ENCODE measurements around the gene C3orf18. TPM values are rescaled to one million over a fixed set of nuclear protein-coding genes. Genes with fewer than 3 reads are reported as not detected.

The C3orf18 gene
- total RNA-seq, 1 donor from 2014 or later: 10.8 TPM

DNA sequence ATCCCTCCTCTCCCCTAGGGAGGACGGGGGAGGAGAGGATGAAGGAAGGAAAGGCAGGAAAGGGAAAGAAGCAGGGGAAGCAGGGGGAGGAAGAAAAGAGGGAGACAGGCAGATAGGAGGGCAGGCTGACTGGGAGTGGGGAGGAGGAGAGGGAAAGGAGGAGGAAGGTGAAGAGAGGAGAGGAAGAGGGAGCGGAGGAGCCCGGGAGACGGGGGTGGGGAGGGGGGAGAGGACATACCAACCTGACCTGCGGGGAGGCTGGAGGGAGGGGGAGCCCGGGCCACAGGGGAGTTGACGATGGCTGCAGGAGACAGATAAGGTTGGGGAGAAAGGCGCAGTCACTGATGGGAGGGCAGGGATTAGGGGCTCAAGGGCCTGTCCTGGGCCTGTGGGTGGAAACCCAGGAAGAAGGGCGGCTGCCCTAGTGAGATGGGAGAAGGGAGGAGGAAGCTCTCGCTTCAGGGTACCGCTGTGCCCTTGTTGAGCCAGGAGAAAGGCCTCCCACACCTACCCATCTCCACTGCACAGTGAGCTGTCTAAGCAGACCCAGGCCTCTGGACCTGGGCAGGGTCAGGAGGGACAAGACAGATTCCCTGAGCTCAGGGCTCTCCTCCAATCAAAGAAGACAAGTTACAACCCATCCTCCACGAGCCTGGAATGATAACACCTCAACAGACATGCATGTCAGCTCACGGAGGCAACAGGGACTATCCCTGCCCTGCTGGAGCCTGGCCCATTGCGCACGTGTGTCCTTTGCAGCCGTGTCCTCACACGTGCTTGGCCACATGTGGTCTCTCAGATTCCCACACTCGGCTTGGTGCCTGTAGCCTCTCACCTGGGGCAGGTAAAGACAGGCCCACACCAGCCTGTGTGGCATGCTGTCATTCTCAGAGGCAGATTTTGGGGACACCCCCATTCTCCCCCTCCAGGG is 27.9 kb downstream of the C3orf18 start:
- Histone ChIP-seq H3K27ac (no peak overlapping the region), H3K36me3 (no peaks in the 10 kb centered on the region), H3K4me1 (no peaks in the 10 kb centered on the region), H3K27me3 (no peaks in the 10 kb centered on the region), H3K9me3 (no peaks in the 10 kb centered on the region), H3K4me3 (no peak overlapping the region)
- DNase-seq (ENCODE audit: extremely low spot score in 2 of 2): no peak
- no peak for TF ChIP-seq POLR2A (IDR thresholded peaks at IDR 0.05)
- TF ChIP-seq, protein P1, sequence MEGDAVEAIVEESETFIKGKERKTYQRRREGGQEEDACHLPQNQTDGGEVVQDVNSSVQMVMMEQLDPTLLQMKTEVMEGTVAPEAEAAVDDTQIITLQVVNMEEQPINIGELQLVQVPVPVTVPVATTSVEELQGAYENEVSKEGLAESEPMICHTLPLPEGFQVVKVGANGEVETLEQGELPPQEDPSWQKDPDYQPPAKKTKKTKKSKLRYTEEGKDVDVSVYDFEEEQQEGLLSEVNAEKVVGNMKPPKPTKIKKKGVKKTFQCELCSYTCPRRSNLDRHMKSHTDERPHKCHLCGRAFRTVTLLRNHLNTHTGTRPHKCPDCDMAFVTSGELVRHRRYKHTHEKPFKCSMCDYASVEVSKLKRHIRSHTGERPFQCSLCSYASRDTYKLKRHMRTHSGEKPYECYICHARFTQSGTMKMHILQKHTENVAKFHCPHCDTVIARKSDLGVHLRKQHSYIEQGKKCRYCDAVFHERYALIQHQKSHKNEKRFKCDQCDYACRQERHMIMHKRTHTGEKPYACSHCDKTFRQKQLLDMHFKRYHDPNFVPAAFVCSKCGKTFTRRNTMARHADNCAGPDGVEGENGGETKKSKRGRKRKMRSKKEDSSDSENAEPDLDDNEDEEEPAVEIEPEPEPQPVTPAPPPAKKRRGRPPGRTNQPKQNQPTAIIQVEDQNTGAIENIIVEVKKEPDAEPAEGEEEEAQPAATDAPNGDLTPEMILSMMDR (IDR thresholded peaks at IDR 0.05): no peak
- TF ChIP-seq POLR2AphosphoS5 (IDR thresholded peaks at IDR 0.05; ENCODE audit: insufficient read depth in 1 of 2, low read depth in 1 of 2): no peak
- intact Hi-C loops (cut with DNase I): no loop called here

DNA sequence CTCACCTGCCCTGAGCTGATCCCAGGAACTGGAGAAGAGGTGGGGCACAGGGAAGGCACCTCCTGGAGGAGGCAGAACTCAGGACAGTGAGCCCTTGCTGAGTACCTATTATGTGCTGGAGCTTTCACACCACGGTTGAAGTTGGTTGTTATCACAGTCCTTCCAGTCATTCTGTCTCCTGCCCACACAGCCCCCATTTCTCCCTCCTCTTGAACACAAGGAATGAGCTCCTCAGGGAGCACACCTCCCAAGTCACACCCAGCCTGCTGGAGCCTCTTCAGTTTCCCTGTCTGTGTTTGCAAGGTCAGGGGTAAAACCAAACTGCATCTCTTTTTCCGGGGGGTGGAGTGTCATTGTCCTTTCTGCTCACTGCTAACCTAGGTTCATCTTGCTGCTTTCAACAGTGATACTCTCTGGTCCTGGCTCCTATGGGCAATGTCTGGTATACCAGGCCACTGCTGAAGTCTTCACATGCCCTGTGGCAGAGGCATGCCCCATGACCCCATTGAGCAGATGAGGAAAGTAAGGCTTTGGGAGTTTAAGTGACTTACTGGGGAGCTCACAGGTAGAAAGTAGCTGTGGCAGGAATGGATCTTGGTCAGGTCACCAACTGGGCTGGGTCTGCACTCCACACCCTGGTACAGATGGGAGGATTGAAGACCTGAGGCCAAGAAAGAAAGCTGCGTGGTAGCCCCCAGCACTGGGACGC is 30.0 kb downstream of the C3orf18 start:
- Histone ChIP-seq H3K36me3 (no peaks in the 10 kb centered on the region), H3K4me1 (peaks cover 3% of the 10 kb centered on the region), H3K27ac (no peak overlapping the region), H3K9me3 (no peaks in the 10 kb centered on the region), H3K4me3 (no peak overlapping the region), H3K27me3 (no peaks in the 10 kb centered on the region)
- intact Hi-C loops (cut with DNase I): no loop called here
- TF ChIP-seq POLR2AphosphoS5 (IDR thresholded peaks at IDR 0.05; ENCODE audit: insufficient read depth in 1 of 2, low read depth in 1 of 2) (no peak), POLR2A (IDR thresholded peaks at IDR 0.05) (no peak)
- TF ChIP-seq, protein P1 (IDR thresholded peaks at IDR 0.05): no peak
- no peak for DNase-seq (ENCODE audit: extremely low spot score in 2 of 2)

DNA sequence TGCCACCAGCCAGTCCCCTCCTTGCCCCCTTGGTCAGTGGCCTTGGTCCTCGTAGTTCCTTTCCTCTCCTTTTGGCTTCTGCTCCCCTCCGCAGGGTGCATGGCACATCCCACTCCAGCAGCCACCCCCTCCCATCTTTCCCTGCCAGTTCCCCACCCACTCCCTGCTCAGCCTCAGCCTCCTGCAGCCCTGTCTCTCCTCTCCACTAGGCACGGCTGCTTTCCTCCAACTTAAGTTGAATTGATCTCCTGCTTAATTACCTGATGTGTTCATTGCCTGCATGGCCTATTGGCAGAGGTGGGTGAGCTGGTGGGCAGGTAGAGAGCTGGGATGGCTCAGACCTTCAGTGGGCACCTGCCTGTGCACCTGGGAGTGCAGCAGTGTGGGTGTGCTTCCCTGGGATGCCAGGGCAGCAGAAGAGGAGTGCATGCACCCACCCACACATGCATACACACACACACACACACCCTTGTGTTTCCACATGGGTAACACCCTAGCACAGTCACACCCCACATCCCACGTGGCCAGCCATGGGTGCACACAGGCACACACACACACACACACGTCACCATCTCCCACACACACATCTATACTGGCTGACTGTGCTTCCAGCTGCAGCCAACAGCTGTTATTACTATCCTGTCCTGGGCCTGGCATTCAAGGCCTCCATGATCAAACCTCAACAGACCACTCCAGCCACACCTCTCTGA is 30.9 kb downstream of the C3orf18 start:
- H3K27ac ChIP-seq: no peak overlapping the region
- intact Hi-C loops (cut with DNase I): no loop called here
- H3K4me3 ChIP-seq: no peak overlapping the region
- H3K36me3 ChIP-seq: no peaks in the 10 kb centered on the region
- peaks cover 7% of the 10 kb centered on the region for H3K4me1 ChIP-seq
- no peak for DNase-seq (ENCODE audit: extremely low spot score in 2 of 2)
- no peaks in the 10 kb centered on the region for H3K27me3 ChIP-seq
- TF ChIP-seq, protein P1 (IDR thresholded peaks at IDR 0.05): no peak
- TF ChIP-seq POLR2AphosphoS5 (IDR thresholded peaks at IDR 0.05; ENCODE audit: insufficient read depth in 1 of 2, low read depth in 1 of 2): no peak
- no peak for TF ChIP-seq POLR2A (IDR thresholded peaks at IDR 0.05)
- H3K9me3 ChIP-seq: no peaks in the 10 kb centered on the region

DNA sequence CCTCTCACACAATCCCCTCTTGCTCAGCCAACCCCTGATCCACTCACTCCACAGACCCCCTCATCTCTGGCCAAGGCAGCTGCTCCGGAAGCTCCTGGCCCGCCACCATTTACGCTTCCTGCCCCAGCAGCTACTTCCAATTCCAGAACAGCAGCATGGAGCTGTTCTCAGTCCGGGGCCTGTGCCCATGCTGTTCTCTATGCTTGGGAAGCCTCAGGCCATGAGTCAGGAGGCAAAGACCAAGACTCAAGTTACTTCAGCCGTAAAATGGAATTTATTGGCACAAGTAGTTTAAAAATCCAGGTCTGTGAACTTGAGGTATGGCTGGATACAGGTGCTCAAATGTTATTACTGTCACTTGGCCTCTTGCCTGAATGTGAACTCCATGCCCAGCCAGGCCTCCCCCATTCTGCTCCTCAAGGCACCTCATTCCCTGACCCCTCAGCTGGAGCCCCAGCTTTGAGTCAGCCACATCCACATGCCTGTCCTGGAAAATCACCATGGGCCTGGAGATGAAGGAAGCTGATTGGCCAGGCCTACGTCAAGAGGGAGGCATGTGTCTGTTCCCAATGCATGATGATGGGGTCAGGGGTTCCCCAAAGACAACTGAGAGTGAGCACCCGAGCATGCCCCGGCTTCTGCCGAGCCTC is 32.7 kb downstream of the C3orf18 start:
- H3K27ac ChIP-seq: no peak overlapping the region
- H3K36me3 ChIP-seq: no peaks in the 10 kb centered on the region
- intact Hi-C loops (cut with DNase I): no loop called here
- DNase-seq (ENCODE audit: extremely low spot score in 2 of 2): no peak
- H3K4me1 ChIP-seq: peaks cover 7% of the 10 kb centered on the region
- TF ChIP-seq POLR2AphosphoS5 (IDR thresholded peaks at IDR 0.05; ENCODE audit: insufficient read depth in 1 of 2, low read depth in 1 of 2) (no peak), POLR2A (IDR thresholded peaks at IDR 0.05) (no peak)
- TF ChIP-seq, protein P1 (IDR thresholded peaks at IDR 0.05): no peak
- H3K27me3 ChIP-seq: no peaks in the 10 kb centered on the region
- H3K9me3 ChIP-seq: no peaks in the 10 kb centered on the region
- no peak overlapping the region for H3K4me3 ChIP-seq

Data from vagina (tissue), 2 donors.